AG04450 (cell line): ENCODE data around the gene OPCML. TPM values are rescaled to one million over a fixed set of nuclear protein-coding genes. Genes with fewer than 3 reads are reported as not detected.

ENCODE experiments used
- CTCF ChIA-PET: fragments of 300-600, 350-600 bp; formaldehyde crosslinking; extraction: SDS; loops from one replicate; lab custom pipeline; 2022; ENCODE audit warnings: antibody characterized with exemption, inconsistent platforms; lab: Charles Lee
- POLR2A ChIA-PET: fragments of 350-600 bp; formaldehyde crosslinking; extraction: SDS; loops from one replicate; lab custom pipeline; 2021; ENCODE audit warnings: antibody characterized with exemption, inconsistent platforms; lab: Yijun Ruan, JAX
- DNase-seq: peaks from one replicate; pipeline ENCODE4 v3.0.0-alpha.2; 2011; ENCODE audit warnings: low read depth, low spot score
- H3K27ac ChIP-seq: one replicate; pipeline ENCODE4 v1.5.1; 2012; ENCODE audit warnings: low read depth, low read length, control low read depth
- H3K27me3 ChIP-seq: one replicate; pipeline ENCODE4 v1.6.0; 2012; ENCODE audit warnings: low read length; ENCODE audit not compliant: control insufficient read depth, insufficient read depth
- H3K4me3 ChIP-seq: 2 replicates; pipeline ENCODE4 v1.5.1; 2011; ENCODE audit warnings: mild to moderate bottlenecking, low read depth, low read length, control low read depth
- H3K9me3 ChIP-seq: 2 replicates; pipeline ENCODE4 v1.5.1; 2012; ENCODE audit warnings: low read length; ENCODE audit not compliant: control insufficient read depth, insufficient read depth
- polyA plus RNA-seq: library from polyadenylated mRNA; depleted of rRNA; stranded (reverse); fragments of >200 nt; gene quantifications from 2 replicates; pipeline ENCODE4 v1.2.3, GENCODE V29; 2011
- TF ChIP-seq, protein P1 (sequence below): IDR thresholded peaks from 2 replicates; pipeline ENCODE4 v1.5.1; 2011; ENCODE audit warnings: low read depth, low read length, control low read depth, inconsistent platforms

Gene OPCML
- polyA plus RNA-seq, 1 experiment: 1.1 TPM

DNA sequence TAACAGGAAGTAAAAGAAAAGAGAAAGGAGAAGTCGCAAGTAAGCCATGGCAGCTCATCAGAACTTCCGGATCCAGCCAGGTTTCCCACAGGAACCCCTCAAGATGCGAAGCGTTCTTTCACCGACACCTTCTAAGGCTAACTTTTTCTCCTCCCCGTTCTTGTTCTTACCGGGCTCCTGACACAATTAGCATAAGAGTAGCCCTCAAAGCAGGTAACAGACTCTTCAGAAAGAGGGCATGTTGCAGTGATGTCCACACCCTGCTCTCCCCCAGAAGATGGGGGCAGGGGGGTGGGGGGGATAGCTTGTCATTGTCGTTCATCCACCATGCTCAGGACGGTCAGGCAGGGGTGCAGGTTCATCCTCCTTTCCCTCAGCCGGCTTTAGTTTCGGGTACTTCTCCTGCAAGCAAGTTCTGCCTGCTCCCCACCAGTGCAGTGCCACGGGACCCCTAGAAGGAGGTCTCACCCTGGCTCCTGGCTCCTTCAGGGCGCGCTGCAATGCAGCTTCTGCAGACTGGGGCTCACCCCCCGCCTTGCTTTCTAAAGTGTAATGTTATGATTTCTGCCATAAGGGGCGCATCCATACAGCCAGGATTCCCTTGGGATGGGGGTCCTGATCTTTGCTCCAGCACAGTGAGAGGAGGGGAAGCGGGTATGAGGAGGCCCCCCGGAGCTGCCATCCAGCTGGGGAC, 2.3 kb downstream of the OPCML start:
- ChIA-PET CTCF (no interaction called here), POLR2A (no interaction called here)
- Histone ChIP-seq H3K27me3 (no peaks in the 10 kb centered on the region), H3K4me3 (no peak overlapping the region), H3K9me3 (peaks cover 65% of the 10 kb centered on the region), H3K27ac (no peak overlapping the region)
- TF ChIP-seq, protein P1, sequence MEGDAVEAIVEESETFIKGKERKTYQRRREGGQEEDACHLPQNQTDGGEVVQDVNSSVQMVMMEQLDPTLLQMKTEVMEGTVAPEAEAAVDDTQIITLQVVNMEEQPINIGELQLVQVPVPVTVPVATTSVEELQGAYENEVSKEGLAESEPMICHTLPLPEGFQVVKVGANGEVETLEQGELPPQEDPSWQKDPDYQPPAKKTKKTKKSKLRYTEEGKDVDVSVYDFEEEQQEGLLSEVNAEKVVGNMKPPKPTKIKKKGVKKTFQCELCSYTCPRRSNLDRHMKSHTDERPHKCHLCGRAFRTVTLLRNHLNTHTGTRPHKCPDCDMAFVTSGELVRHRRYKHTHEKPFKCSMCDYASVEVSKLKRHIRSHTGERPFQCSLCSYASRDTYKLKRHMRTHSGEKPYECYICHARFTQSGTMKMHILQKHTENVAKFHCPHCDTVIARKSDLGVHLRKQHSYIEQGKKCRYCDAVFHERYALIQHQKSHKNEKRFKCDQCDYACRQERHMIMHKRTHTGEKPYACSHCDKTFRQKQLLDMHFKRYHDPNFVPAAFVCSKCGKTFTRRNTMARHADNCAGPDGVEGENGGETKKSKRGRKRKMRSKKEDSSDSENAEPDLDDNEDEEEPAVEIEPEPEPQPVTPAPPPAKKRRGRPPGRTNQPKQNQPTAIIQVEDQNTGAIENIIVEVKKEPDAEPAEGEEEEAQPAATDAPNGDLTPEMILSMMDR: no peak
- DNase-seq: no peak

DNA sequence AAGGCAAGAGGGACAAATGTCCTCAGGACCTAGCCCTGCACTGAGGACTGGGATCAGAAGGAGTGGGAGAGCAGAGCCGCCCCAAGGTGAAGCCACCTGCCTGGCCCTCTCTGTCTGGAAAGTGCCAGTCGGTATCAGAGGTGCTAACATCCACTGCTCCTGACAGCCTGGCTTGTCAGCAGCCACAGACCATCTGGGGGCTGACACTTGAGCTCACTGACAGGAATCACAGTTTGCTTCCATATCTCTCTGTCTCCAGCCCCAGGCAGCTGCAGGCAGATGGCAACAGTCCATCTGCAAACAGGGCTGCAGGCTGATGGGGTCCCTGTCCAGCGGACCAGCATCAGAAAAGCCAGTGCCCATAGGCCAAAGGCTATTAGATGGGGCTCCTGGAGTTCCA, 5.5 kb downstream of the OPCML start:
- TF ChIP-seq, protein P1: no peak
- H3K4me3 ChIP-seq: no peak overlapping the region
- POLR2A ChIA-PET: no interaction called here
- CTCF ChIA-PET: no interaction called here
- no peaks in the 10 kb centered on the region for H3K27me3 ChIP-seq
- peaks cover 59% of the 10 kb centered on the region for H3K9me3 ChIP-seq
- no peak for DNase-seq
- H3K27ac ChIP-seq: no peak overlapping the region

DNA sequence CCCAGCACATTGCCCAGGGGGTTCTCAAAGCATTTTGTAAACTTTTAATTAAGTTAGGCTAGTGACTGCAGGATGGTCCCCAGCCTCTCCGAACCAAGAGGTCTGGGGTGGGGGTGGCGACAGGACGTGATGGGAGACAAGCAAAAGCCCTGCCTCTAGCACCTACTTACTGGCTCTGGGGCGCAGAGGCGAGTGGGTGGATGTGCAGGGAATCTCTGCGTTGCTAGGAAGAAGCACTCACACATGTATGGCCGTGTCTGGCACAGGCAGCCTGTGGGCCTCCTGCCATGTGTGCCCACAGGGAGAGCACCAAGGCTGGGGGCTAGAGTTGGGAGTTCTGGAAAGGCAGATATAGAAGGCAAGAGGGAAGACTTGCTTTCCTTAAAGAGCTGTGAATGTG, 6.3 kb downstream of the OPCML start:
- Histone ChIP-seq H3K27ac (no peak overlapping the region), H3K4me3 (no peak overlapping the region), H3K27me3 (no peaks in the 10 kb centered on the region), H3K9me3 (peaks cover 62% of the 10 kb centered on the region)
- no peak for DNase-seq
- TF ChIP-seq, protein P1: no peak
- ChIA-PET CTCF (no interaction called here), POLR2A (no interaction called here)

DNA sequence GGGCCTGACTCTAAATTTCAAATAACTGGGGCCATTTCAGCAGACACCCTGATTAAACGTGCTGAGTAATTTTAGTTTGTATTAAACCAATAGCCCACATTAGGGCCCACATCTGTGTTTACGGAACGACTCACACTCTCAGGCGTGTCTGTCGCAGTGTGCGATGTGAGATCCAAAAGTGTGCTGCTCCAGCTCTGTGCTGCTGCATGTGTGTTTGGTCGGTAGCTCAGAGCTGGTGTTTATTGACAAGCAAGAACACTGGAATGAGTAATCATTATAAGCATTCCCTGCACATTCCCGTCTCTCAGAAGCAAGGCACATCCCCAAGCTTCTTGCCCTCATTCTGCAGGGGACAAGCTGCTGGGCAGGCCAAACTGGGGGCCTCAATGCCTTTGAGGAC, 7.8 kb downstream of the OPCML start:
- ChIA-PET POLR2A (no interaction called here), CTCF (no interaction called here)
- TF ChIP-seq, protein P1: no peak
- H3K4me3 ChIP-seq: no peak overlapping the region
- H3K27me3 ChIP-seq: no peaks in the 10 kb centered on the region
- no peak overlapping the region for H3K27ac ChIP-seq
- H3K9me3 ChIP-seq: peaks cover 66% of the 10 kb centered on the region
- no peak for DNase-seq

DNA sequence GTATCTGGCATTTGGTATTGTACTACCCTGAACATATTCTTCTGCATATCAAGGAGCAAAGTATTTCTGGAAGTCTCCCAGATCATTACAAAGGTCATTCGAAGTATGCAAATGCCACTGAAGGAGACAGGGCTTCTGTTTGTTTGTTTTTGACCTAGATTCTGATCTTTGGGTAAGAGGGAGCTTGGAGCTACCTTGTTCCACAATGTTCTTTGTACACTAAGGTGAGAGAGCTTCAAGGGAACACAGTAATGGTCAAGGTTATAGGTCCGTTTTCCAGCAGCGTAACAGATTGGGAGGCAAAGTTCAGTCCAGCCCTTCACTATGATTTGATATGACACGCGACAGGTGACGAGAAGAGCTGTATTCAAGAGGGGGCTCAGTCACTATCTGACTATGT, 10.0 kb downstream of the OPCML start:
- Histone ChIP-seq H3K9me3 (peaks cover 70% of the 10 kb centered on the region), H3K4me3 (no peak overlapping the region), H3K27me3 (no peaks in the 10 kb centered on the region), H3K27ac (no peak overlapping the region)
- no peak for DNase-seq
- TF ChIP-seq, protein P1: no peak
- CTCF ChIA-PET: no interaction called here
- POLR2A ChIA-PET: no interaction called here
